SU-DHL-6 (cell line): ENCODE results near the gene MUC5B.
A peak's percentile ranks its signal among the peaks of the same experiment; 100 is the strongest.

ENCODE experiments used
- H2AFZ ChIP-seq: fragments of 200-600 bp; sonication (generic); 2 replicates; pipeline ENCODE4 v1.6.1; 2014; ENCODE audit warnings: low read depth, mild to moderate bottlenecking, moderate library complexity, mixed read lengths, antibody characterized with exemption, low read length; ENCODE audit not compliant: severe bottlenecking
- H3F3A ChIP-seq: fragments of 200-600 bp; shearing (Covaris generic); 2 replicates; pipeline ENCODE4 v1.6.0; 2016; ENCODE audit warnings: antibody characterized with exemption, mild to moderate bottlenecking; ENCODE audit not compliant: insufficient read depth
- H3K27ac ChIP-seq: fragments of 200-600 bp; sonication (generic); 2 replicates; pipeline ENCODE4 v1.5.1; 2016; ENCODE audit warnings: low read depth, mild to moderate bottlenecking, low read length, moderate library complexity, mixed read lengths
- H3K27me3 ChIP-seq: fragments of 200-600 bp; sonication (generic), shearing (Covaris generic); 2 replicates; pipeline ENCODE4 v1.6.0; 2014; ENCODE audit warnings: mild to moderate bottlenecking, low read length
- H3K36me3 ChIP-seq: fragments of 200-600 bp; sonication (generic); 2 replicates; pipeline ENCODE4 v1.6.1; 2014; ENCODE audit warnings: mild to moderate bottlenecking, low read length, mixed read lengths
- H3K4me2 ChIP-seq: fragments of 300-600, 200-600 bp; shearing (Covaris generic), sonication (generic); 2 replicates; pipeline ENCODE4 v1.6.0; 2014; ENCODE audit warnings: low read length, low read depth, mild to moderate bottlenecking; ENCODE audit not compliant: poor library complexity, severe bottlenecking
- H3K4me3 ChIP-seq: fragments of 200-600 bp; sonication (generic); 2 replicates; pipeline ENCODE4 v1.5.1; 2014; ENCODE audit warnings: antibody characterized with exemption, low read length, mild to moderate bottlenecking, mixed read lengths; ENCODE audit not compliant: insufficient read depth, poor library complexity, severe bottlenecking
- H3K79me2 ChIP-seq: fragments of 200-600 bp; sonication (generic); 2 replicates; pipeline ENCODE4 v1.6.1; 2014; ENCODE audit warnings: mild to moderate bottlenecking, low read length, moderate library complexity; ENCODE audit not compliant: insufficient read depth
- H3K9ac ChIP-seq: fragments of 200-600 bp; sonication (generic); 2 replicates; pipeline ENCODE4 v1.7.0; 2014; ENCODE audit warnings: mild to moderate bottlenecking, low read length
- H3K9me2 ChIP-seq: fragments of 200-600 bp; sonication (generic); replicated peaks from 2 replicates; pipeline ENCODE4 v1.6.1; 2014; ENCODE audit warnings: low read length; ENCODE audit not compliant: insufficient read depth
- H3K9me3 ChIP-seq: fragments of 200-600 bp; sonication (generic); 2 replicates; pipeline ENCODE4 v1.6.1; 2014; ENCODE audit warnings: low read length, mixed read lengths; ENCODE audit not compliant: insufficient read depth
- H4K20me1 ChIP-seq: fragments of 200-600 bp; sonication (generic); 2 replicates; pipeline ENCODE4 v1.6.1; 2014; ENCODE audit warnings: low read depth, mild to moderate bottlenecking, antibody characterized with exemption, low read length, moderate library complexity, mixed read lengths
- EZH2phosphoT487 ChIP-seq: fragments of 200-600 bp; sonication (generic), shearing (Covaris generic); conservative IDR thresholded peaks from 2 replicates; pipeline ENCODE4 v1.6.1; 2018; ENCODE audit warnings: mild to moderate bottlenecking, antibody characterized with exemption, low read length, moderate library complexity, mixed read lengths
- TF ChIP-seq, protein P1 (sequence below): fragments of 200-600 bp; sonication (generic); IDR thresholded peaks from one replicate; pipeline ENCODE4 v1.5.1; 2017; ENCODE audit warnings: antibody characterized with exemption, mild to moderate bottlenecking, low read length, moderate library complexity; ENCODE audit not compliant: insufficient read depth, poor library complexity, severe bottlenecking

Gene MUC5B

DNA sequence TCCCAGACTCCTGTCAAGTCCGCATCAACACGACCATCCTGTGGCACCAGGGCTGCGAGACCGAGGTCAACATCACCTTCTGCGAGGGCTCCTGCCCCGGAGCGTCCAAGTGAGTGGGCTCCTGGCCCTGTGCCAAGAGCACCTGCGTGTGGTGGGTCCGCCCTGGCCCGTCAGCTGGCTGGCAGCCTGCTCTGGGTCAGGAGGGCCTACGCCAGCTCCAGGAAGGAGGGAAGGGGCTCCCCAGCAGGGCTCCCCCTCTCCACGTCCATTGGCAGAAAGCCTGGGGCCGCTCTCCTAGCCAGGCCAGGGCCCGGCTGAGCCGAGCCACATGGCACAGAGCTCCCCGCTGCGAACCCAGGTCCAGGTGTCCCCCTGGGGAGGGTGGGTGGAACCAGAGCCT lies 37.8 kb downstream of the MUC5B start:
- Histone ChIP-seq H3K4me3 (no peak overlapping the region), H3K9me2 (no peaks in the 10 kb centered on the region), H3K9ac (no peak overlapping the region), H2AFZ (no peak overlapping the region), H3K4me2 (no peak overlapping the region), H4K20me1 (no peaks in the 10 kb centered on the region), H3K27me3 (no peaks in the 10 kb centered on the region), H3K9me3 (peaks cover 5% of the 10 kb centered on the region; the same call in 1 of the 2 replicates), H3K79me2 (no peaks in the 10 kb centered on the region), H3K27ac (no peak overlapping the region), H3F3A (no peaks in the 10 kb centered on the region), H3K36me3 (no peaks in the 10 kb centered on the region)
- TF ChIP-seq, protein P1, sequence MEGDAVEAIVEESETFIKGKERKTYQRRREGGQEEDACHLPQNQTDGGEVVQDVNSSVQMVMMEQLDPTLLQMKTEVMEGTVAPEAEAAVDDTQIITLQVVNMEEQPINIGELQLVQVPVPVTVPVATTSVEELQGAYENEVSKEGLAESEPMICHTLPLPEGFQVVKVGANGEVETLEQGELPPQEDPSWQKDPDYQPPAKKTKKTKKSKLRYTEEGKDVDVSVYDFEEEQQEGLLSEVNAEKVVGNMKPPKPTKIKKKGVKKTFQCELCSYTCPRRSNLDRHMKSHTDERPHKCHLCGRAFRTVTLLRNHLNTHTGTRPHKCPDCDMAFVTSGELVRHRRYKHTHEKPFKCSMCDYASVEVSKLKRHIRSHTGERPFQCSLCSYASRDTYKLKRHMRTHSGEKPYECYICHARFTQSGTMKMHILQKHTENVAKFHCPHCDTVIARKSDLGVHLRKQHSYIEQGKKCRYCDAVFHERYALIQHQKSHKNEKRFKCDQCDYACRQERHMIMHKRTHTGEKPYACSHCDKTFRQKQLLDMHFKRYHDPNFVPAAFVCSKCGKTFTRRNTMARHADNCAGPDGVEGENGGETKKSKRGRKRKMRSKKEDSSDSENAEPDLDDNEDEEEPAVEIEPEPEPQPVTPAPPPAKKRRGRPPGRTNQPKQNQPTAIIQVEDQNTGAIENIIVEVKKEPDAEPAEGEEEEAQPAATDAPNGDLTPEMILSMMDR, result no peak
- no peak for TF ChIP-seq EZH2phosphoT487

DNA sequence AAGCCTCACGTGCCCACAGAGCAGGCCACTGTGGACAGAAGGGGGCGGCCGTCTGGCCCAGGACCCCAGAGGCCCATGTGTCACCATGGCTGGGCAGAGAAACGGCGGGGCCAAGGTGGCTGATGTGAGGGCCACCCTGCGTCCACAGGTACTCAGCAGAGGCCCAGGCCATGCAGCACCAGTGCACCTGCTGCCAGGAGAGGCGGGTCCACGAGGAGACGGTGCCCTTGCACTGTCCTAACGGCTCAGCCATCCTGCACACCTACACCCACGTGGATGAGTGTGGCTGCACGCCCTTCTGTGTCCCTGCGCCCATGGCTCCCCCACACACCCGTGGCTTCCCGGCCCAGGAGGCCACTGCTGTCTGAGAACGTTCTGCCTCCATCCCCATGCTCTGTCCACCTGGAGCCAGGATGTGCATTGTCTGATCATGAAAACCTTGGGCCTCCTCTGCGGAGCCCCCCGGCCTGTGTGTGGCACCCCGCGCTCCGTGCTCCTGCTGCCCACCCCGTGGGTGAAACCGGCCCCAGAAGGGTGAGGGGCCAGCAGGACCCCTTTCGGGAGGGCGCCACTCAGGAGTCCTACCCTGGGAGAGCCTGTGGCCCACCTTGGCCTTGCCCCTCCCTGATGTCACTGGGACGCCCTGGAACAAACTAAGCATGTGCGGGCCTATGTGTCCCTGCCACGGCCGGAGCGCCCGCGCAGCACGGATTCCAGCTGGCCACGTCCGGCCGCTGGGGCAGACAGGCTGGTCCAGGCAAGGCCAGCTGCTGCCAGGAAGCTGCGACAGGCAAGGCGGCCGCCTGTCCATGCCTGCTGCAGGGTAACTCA lies 38.6 kb downstream of the MUC5B start:
- H3K27me3 ChIP-seq, result no peaks in the 10 kb centered on the region
- H3K79me2 ChIP-seq, result no peaks in the 10 kb centered on the region
- H3K27ac ChIP-seq, result no peak overlapping the region
- H3K36me3 ChIP-seq, result no peaks in the 10 kb centered on the region
- no peaks in the 10 kb centered on the region for H4K20me1 ChIP-seq
- no peak overlapping the region for H2AFZ ChIP-seq
- peaks cover 5% of the 10 kb centered on the region; the same call in 1 of the 2 replicates for H3K9me3 ChIP-seq
- H3K9ac ChIP-seq, result peak overlapping the region; percentile 61; the same call in 1 of the 2 replicates
- no peaks in the 10 kb centered on the region for H3F3A ChIP-seq
- peak overlapping the region; percentile 65 for H3K4me2 ChIP-seq
- H3K4me3 ChIP-seq, result no peak overlapping the region
- TF ChIP-seq EZH2phosphoT487, result no peak
- TF ChIP-seq, protein P1, result no peak
- no peaks in the 10 kb centered on the region for H3K9me2 ChIP-seq

DNA sequence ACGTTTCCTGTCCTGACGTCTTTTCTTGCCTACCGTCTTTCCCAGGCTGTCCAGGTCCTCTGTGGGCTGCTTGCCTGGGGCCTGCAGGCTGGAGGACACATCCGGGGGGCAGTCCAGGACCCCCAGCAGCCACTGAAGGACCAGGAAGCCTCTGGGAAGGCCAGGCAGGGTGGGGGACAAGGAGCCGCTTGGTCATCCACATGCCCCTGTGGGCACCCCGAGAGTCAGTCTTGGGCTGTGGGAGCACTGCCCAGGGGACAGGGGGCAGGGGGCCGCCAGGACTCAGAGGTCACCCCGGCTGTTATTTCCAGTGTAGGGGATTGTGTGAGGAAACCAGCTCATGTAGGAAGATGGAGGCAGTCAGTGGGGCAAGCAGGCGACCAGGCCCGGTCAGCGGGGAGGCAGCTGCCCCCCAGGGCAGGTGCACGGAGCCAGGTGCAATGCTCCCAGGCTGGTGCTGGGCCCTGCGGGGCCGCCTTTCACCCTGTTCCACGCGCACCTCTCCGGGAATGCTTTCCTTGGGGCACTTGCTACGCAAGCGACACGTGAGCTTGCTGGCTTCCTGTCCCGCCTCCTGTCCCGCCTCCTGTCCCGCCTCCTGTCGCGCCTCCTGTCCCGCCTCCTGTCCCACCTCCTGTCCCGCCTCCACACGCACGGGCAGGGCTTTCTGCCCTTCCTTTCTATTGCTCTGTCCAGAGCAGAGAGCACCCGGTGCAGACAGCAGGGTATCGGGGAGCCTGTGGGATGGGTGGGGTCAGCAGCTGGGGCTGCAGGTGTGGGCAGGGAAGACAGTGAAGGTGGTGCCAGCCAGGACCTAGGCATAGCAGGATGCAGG lies 39.5 kb downstream of the MUC5B start:
- Histone ChIP-seq H2AFZ (peak overlapping the region; percentile 72), H3K79me2 (no peaks in the 10 kb centered on the region), H4K20me1 (no peaks in the 10 kb centered on the region), H3K36me3 (no peaks in the 10 kb centered on the region), H3K9me3 (peaks cover 5% of the 10 kb centered on the region; the same call in 1 of the 2 replicates), H3K27ac (no peak overlapping the region), H3K9ac (peak overlapping the region; percentile 61), H3K27me3 (no peaks in the 10 kb centered on the region), H3F3A (no peaks in the 10 kb centered on the region), H3K9me2 (no peaks in the 10 kb centered on the region), H3K4me3 (peak overlapping the region; percentile 46), H3K4me2 (peak overlapping the region; percentile 65)
- no peak for TF ChIP-seq EZH2phosphoT487
- TF ChIP-seq, protein P1, result no peak
